ENCODE data around the gene SLC2A9. TPM values are rescaled to one million over a fixed set of nuclear protein-coding genes. Genes with fewer than 3 reads are reported as not detected.
A peak's percentile ranks its signal among the peaks of the same experiment; 100 is the strongest.

SLC2A9 gene
- total and polyA plus RNA-seq, 2 of the 4 experiments (the other 2 are of a cell fraction) = 0.72 to 2.1 TPM

DNA sequence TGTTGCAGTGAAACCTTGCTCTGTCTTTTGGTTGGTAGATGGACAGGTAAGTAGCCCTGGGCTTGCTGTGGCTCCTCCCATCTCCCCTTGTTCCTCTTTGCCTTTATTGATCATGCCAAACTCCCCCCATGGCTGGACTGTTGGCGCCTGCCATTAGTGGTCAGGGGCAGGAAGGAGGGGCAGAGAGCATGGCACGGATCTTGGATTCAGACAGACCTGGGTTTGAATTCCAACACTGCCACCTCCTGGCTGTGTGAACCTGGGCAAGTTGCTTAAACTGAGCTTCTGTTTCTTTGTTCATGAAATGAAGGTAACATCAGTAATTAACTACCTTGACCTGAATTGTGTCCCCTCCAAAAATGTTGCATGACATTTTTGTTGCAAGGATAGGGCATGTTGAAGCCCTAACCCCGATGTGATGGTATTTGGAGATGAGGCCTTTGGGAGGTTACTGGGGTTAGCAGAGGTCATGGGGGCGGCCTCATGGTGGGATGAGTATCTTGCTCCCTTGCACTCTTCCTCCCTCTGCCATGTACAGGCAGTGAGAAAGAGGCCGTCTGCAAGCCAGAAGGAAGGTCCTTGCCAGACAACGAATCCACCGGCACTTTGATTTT, 6.0 kb downstream of the SLC2A9 start (continued):
- TF ChIP-seq CHD1 (IDR thresholded peaks at IDR 0.05; ENCODE audit: low read depth, low read length) (no peak), RCOR1 (IDR thresholded peaks at IDR 0.05; ENCODE audit: insufficient replicate concordance, low read length) (no peak)
- TF ChIP-seq, protein P1, sequence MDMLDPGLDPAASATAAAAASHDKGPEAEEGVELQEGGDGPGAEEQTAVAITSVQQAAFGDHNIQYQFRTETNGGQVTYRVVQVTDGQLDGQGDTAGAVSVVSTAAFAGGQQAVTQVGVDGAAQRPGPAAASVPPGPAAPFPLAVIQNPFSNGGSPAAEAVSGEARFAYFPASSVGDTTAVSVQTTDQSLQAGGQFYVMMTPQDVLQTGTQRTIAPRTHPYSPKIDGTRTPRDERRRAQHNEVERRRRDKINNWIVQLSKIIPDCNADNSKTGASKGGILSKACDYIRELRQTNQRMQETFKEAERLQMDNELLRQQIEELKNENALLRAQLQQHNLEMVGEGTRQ (IDR thresholded peaks at IDR 0.05; ENCODE audit: low read depth, low read length) = no peak

DNA sequence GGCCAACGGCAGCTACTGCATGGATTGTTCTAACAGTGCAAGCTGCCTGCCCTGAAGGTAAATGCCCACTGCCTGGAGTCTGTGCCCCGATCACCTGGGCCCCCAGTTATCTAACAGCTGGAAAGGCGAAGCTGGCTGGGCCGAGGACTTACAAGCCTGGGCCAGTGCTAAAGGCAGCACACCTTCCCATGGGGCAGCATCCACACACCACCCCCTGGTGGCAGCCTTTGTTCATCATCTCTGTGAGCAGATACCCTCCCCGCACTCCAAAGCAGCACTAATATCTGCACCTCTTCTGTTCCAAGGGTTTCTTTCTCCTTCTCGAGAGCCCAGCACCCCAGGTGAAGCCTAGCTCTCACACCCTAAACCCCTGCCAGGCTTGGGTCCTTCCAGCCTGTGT, 7.6 kb downstream of the SLC2A9 start:
- Histone ChIP-seq H3K36me3 (ENCODE audit: control insufficient read depth, insufficient read depth, low read length) (no peaks in the 10 kb centered on the region), H3K4me1 (ENCODE audit: control insufficient read depth, insufficient read depth, low read length) (peaks cover 7% of the 10 kb centered on the region; the same call in 1 of the 2 replicates), H3K9me3 (ENCODE audit: control insufficient read depth, insufficient read depth, low read length) (no peaks in the 10 kb centered on the region), H4K20me1 (ENCODE audit: insufficient read depth, low read length) (no peaks in the 10 kb centered on the region), H2AFZ (replicated peaks; ENCODE audit: low read length, poor library complexity) (no peak overlapping the region), H3K27me3 (ENCODE audit: control insufficient read depth, insufficient read depth, low read length) (no peaks in the 10 kb centered on the region), H4K91ac (ENCODE audit: insufficient read depth, low read depth, low read length) (no peak overlapping the region), H3K9ac (ENCODE audit: low read depth, low read length) (no peak overlapping the region), H3K18ac (ENCODE audit: low read depth, low read length) (no peak overlapping the region), H3K4ac (ENCODE audit: low read depth, low read length) (no peak overlapping the region), H4K8ac (ENCODE audit: low read depth in 2 of 2, low read length in 2 of 2) (no peak overlapping the region), H3K79me1 (ENCODE audit: low read depth in 1 of 2, low read length in 2 of 2) (no peaks in the 10 kb centered on the region), H2BK120ac (ENCODE audit: low read depth, low read length) (no peak overlapping the region), H3K27ac (ENCODE audit: insufficient read depth, low read length) (no peak overlapping the region), H3K4me3 (ENCODE audit: insufficient read depth, low read depth, low read length) (no peak overlapping the region), H2AK9ac (replicated peaks; ENCODE audit: low read depth, low read length, poor library complexity) (no peak overlapping the region), H2AK5ac (ENCODE audit: low read depth, low read length) (no peak overlapping the region), H4K5ac (ENCODE audit: low read depth, low read length) (no peak overlapping the region), H2BK5ac (ENCODE audit: low read depth, low read length, poor library complexity, severe bottlenecking) (no peak overlapping the region), H3K23ac (ENCODE audit: low read depth, low read length) (no peak overlapping the region), H2BK20ac (ENCODE audit: low read depth, low read length) (no peak overlapping the region), H3K56ac (ENCODE audit: extremely low read depth, insufficient read depth, low read length) (no peak overlapping the region), H3K4me2 (ENCODE audit: low read depth, low read length) (no peak overlapping the region), H2BK15ac (ENCODE audit: low read depth, low read length) (no peak overlapping the region), H3K14ac (replicated peaks; ENCODE audit: low read depth, low read length) (no peak overlapping the region), H3K9me1 (ENCODE audit: insufficient read depth, low read length) (no peaks in the 10 kb centered on the region)
- CTCF ChIA-PET = interaction anchor here (0.6 to 0.9 kb wide), 2 partner anchors 50 to 864 kb away, joined by 3 to 4 read pairs; no protein-coding TSS in a partner anchor
- intact Hi-C loops (cut with micrococcal nuclease) = loop anchor here (10.0 kb wide), 1 partner anchor 309 kb away; no protein-coding TSS in a partner anchor
- no TSS peak for BruUV-seq (replicated peaks)
- in situ Hi-C loops (cut with MboI; ENCODE audit: low sequenced_read_pairs) = no loop called here
- DNase-seq (no peak), ATAC-seq (ENCODE audit: low read depth) (peak; percentile 56)
- WGBS, 2 experiments (ENCODE audit: extremely low coverage in 2 of 2, insufficient read length in 1 of 2) = 79% methylated on average over 5 of the region's 6 CpGs; no CpG with 5 or more reads in 1 of the 2 experiments
- POLR2A ChIA-PET (ENCODE audit: unreplicated experiment) = no interaction called here
- dilution Hi-C loops (cut with HindIII; ENCODE audit: low sequenced_read_pairs, unreplicated experiment) = no loop called here
- TF ChIP-seq MAZ (IDR thresholded peaks at IDR 0.05; ENCODE audit: borderline replicate concordance, low read depth, low read length) (no peak), NFE2L2 (IDR thresholded peaks at IDR 0.05; ENCODE audit: low read depth, low read length) (no peak), FOS (IDR thresholded peaks at IDR 0.05; ENCODE audit: low read depth, low read length) (no peak), RFX5 (IDR thresholded peaks at IDR 0.05; ENCODE audit: low read depth, low read length) (no peak), MXI1 (IDR thresholded peaks at IDR 0.05; ENCODE audit: borderline replicate concordance, low read depth, low read length) (no peak), POLR2A (IDR thresholded peaks at IDR 0.05; ENCODE audit: low read depth, low read length) (no peak), BHLHE40 (IDR thresholded peaks at IDR 0.05; ENCODE audit: low read depth, low read length) (no peak), SMC3 (IDR thresholded peaks at IDR 0.05; ENCODE audit: low read depth, low read length) (no peak), MAFK (IDR thresholded peaks at IDR 0.05; ENCODE audit: low read depth, low read length) (no peak), RCOR1 (IDR thresholded peaks at IDR 0.05; ENCODE audit: insufficient replicate concordance, low read length) (no peak), CHD1 (IDR thresholded peaks at IDR 0.05; ENCODE audit: low read depth, low read length) (no peak)
- TF ChIP-seq, protein P1 (IDR thresholded peaks at IDR 0.05; ENCODE audit: low read depth, low read length) = no peak
- TF ChIP-seq, protein P2, sequence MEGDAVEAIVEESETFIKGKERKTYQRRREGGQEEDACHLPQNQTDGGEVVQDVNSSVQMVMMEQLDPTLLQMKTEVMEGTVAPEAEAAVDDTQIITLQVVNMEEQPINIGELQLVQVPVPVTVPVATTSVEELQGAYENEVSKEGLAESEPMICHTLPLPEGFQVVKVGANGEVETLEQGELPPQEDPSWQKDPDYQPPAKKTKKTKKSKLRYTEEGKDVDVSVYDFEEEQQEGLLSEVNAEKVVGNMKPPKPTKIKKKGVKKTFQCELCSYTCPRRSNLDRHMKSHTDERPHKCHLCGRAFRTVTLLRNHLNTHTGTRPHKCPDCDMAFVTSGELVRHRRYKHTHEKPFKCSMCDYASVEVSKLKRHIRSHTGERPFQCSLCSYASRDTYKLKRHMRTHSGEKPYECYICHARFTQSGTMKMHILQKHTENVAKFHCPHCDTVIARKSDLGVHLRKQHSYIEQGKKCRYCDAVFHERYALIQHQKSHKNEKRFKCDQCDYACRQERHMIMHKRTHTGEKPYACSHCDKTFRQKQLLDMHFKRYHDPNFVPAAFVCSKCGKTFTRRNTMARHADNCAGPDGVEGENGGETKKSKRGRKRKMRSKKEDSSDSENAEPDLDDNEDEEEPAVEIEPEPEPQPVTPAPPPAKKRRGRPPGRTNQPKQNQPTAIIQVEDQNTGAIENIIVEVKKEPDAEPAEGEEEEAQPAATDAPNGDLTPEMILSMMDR (conservative IDR thresholded peaks at IDR 0.05; ENCODE audit: low read depth, low read length) = no peak
